Esophagus muscularis mucosa (tissue), 4 donors: ENCODE data around the gene ATP2B2. TPM values are rescaled to one million over a fixed set of nuclear protein-coding genes. Genes with fewer than 3 reads are reported as not detected.

Experiments
- DNase-seq: peaks from one replicate; pipeline ENCODE4 v3.0.0-alpha.2; 2017; ENCODE audit errors: extremely low spot score
- H3K27ac ChIP-seq, 4 donors: fragments of 200-600 bp; sonication (generic); replicated peaks in 1 of 4; 1 replicate in 3 of 4; 2 replicates in 1 of 4; pipeline ENCODE4 v1.5.1; 2016 to 2019; ENCODE audit warnings: mild to moderate bottlenecking in 1 of 4
- H3K27me3 ChIP-seq, 4 donors: fragments of 200-600 bp; sonication (generic); one replicate each; pipeline versions ENCODE4 v1.5.1 to v1.6.0; 2016 to 2019
- H3K36me3 ChIP-seq, 4 donors: fragments of 200-600 bp; sonication (generic); one replicate each; pipeline ENCODE4 v1.5.1; 2016 to 2019
- H3K4me1 ChIP-seq, 4 donors: fragments of 200-600 bp; sonication (generic); one replicate each; pipeline ENCODE4 v1.5.1; 2016 to 2019
- H3K4me3 ChIP-seq, 4 donors: fragments of 200-600 bp; sonication (generic); 1 replicate in 2 of 4; 2 replicates in 2 of 4; pipeline ENCODE4 v1.5.1; 2016 to 2019; ENCODE audit warnings: mild to moderate bottlenecking in 4 of 4, moderate library complexity in 1 of 4
- H3K9me3 ChIP-seq, 4 donors: fragments of 200-600 bp; sonication (generic); 1 replicate in 3 of 4; 2 replicates in 1 of 4; pipeline ENCODE4 v1.5.1; 2016 to 2019
- CTCF ChIP-seq, 3 experiments: fragments of 200-600 bp in 2 of 3; fragments of 450-650 bp in 1 of 3; sonication (generic) in 2 of 3; IDR thresholded peaks; one replicate each; pipeline ENCODE4 v1.5.1; 2017 to 2019; ENCODE audit warnings: antibody characterized with exemption in 3 of 3, mild to moderate bottlenecking in 2 of 3, moderate library complexity in 1 of 3
- EP300 ChIP-seq: sonication (generic); formaldehyde crosslinking; IDR thresholded peaks from one replicate; pipeline ENCODE4 v1.6.1; 2017; ENCODE audit warnings: antibody characterized with exemption
- POLR2A ChIP-seq: fragments of 450-650 bp; IDR thresholded peaks from one replicate; pipeline ENCODE4 v1.6.1; 2017; ENCODE audit warnings: antibody characterized with exemption, moderate library complexity, mild to moderate bottlenecking, low read depth
- POLR2AphosphoS5 ChIP-seq, 2 donors: sonication (generic); formaldehyde crosslinking; IDR thresholded peaks; one replicate each; pipeline ENCODE4 v1.6.1; 2017; ENCODE audit warnings: antibody characterized with exemption in 2 of 2
- WGBS: methylation state at CpG from one replicate; pipeline ENCODE4 v1.1.5; 2018; 5-methylcytosine and 5-hydroxymethylcytosine counted together
- intact Hi-C: fragments of 100-400 bp; cut with DNase I; formaldehyde crosslinking; loops from one replicate; pipeline ENCODE4 v1.15.1; 2023
- total RNA-seq, 4 donors: library from RNA; depleted of rRNA; stranded (reverse); fragments of >200 nt; gene quantifications; one replicate each; pipeline versions ENCODE4 v1.1.0 to v1.2.1, GENCODE V29; 2016

Gene ATP2B2
- total RNA-seq, 4 donors from 2014 or later: under 0.01 to 0.75 (median 0.39) TPM

GRCh38 chr3:10485806-10486205, 19.6 kb downstream of the ATP2B2 start:
- Histone ChIP-seq H3K4me1 (no peaks in the 10 kb centered on the region), H3K36me3 (no peaks in the 10 kb centered on the region), H3K9me3 (no peaks in the 10 kb centered on the region), H3K27ac (no peak overlapping the region), H3K27me3 (peaks cover 0 to 10% (median 0%) of the 10 kb centered on the region in 4 donors), H3K4me3 (no peak overlapping the region)
- 93% methylated on average over 8 of the region's 8 CpGs for WGBS
- no peak for DNase-seq
- intact Hi-C loops: no loop called here
- TF ChIP-seq CTCF (IDR thresholded peaks at IDR 0.05): no peak
- TF ChIP-seq POLR2AphosphoS5 (IDR thresholded peaks at IDR 0.05): no peak
- no peak for TF ChIP-seq POLR2A
- TF ChIP-seq EP300: no peak

- intact Hi-C loops: no loop called here
- WGBS: 52% methylated on average over 9 of the region's 12 CpGs
- H3K36me3 ChIP-seq: no peaks in the 10 kb centered on the region
- no peak for TF ChIP-seq POLR2AphosphoS5 (IDR thresholded peaks at IDR 0.05)
- no peak for TF ChIP-seq EP300
- no peak for TF ChIP-seq POLR2A
- TF ChIP-seq CTCF (IDR thresholded peaks at IDR 0.05): no peak
- H3K4me1 ChIP-seq: no peaks in the 10 kb centered on the region
- H3K27me3 ChIP-seq: peaks cover 0 to 10% (median 0%) of the 10 kb centered on the region in 4 donors
- H3K9me3 ChIP-seq: no peaks in the 10 kb centered on the region
- no peak overlapping the region for H3K4me3 ChIP-seq
- no peak overlapping the region for H3K27ac ChIP-seq
- no peak for DNase-seq
Measured at GRCh38 chr3:10485380-10485779, 20.0 kb downstream of the ATP2B2 start.

GRCh38 chr3:10484709-10485108, 20.7 kb downstream of the ATP2B2 start:
- Histone ChIP-seq H3K27me3 (peaks cover 0 to 10% (median 0%) of the 10 kb centered on the region in 4 donors), H3K4me1 (no peaks in the 10 kb centered on the region), H3K36me3 (no peaks in the 10 kb centered on the region), H3K9me3 (no peaks in the 10 kb centered on the region), H3K4me3 (no peak overlapping the region), H3K27ac (no peak overlapping the region)
- no peak for DNase-seq
- WGBS: 94% methylated on average over 3 of the region's 3 CpGs
- TF ChIP-seq CTCF (IDR thresholded peaks at IDR 0.05): no peak
- TF ChIP-seq EP300: no peak
- no peak for TF ChIP-seq POLR2A
- TF ChIP-seq POLR2AphosphoS5 (IDR thresholded peaks at IDR 0.05): no peak
- intact Hi-C loops: no loop called here

GRCh38 chr3:10483686-10484345, 21.6 kb downstream of the ATP2B2 start:
- no peak for DNase-seq
- Histone ChIP-seq H3K9me3 (peaks cover 0 to under 1% (median 0%) of the 10 kb centered on the region in 4 donors), H3K4me1 (no peaks in the 10 kb centered on the region), H3K4me3 (no peak overlapping the region), H3K27me3 (peaks cover 0 to 10% (median 0%) of the 10 kb centered on the region in 4 donors), H3K36me3 (no peaks in the 10 kb centered on the region), H3K27ac (no peak overlapping the region)
- intact Hi-C loops: no loop called here
- WGBS: 74% methylated on average over 10 of the region's 13 CpGs
- TF ChIP-seq CTCF (IDR thresholded peaks at IDR 0.05): no peak
- no peak for TF ChIP-seq EP300
- TF ChIP-seq POLR2A: no peak
- no peak for TF ChIP-seq POLR2AphosphoS5 (IDR thresholded peaks at IDR 0.05)

- Histone ChIP-seq H3K4me1 (no peaks in the 10 kb centered on the region), H3K27me3 (peaks cover 0 to 10% (median 0%) of the 10 kb centered on the region in 4 donors), H3K4me3 (no peak overlapping the region), H3K27ac (no peak overlapping the region), H3K36me3 (no peaks in the 10 kb centered on the region), H3K9me3 (peaks cover 0 to 5% (median 2%) of the 10 kb centered on the region in 4 donors)
- DNase-seq: no peak
- intact Hi-C loops: no loop called here
- WGBS: 72% methylated on average over 3 of the region's 4 CpGs
- no peak for TF ChIP-seq CTCF (IDR thresholded peaks at IDR 0.05)
- no peak for TF ChIP-seq POLR2AphosphoS5 (IDR thresholded peaks at IDR 0.05)
- TF ChIP-seq POLR2A: no peak
- no peak for TF ChIP-seq EP300
Measured at GRCh38 chr3:10483364-10483675, 22.1 kb downstream of the ATP2B2 start.
